HepG2 (cell line): ENCODE data around the gene RECK.

ENCODE experiments used
- ATF3 ChIP-seq: sonication (generic); formaldehyde crosslinking; IDR thresholded peaks from 2 replicates; pipeline ENCODE4 v1.4.0; 2020; ENCODE audit warnings: missing genetic modification reagents
- BRCA1 ChIP-seq: sonication (generic); formaldehyde crosslinking; IDR thresholded peaks from 2 replicates; pipeline ENCODE4 v1.4.0; 2020; ENCODE audit warnings: missing genetic modification reagents
- CHD4 ChIP-seq: fragments of 200-600 bp; sonication (generic); IDR thresholded peaks from 2 replicates; pipeline ENCODE4 v1.7.0; 2017; ENCODE audit warnings: mild to moderate bottlenecking, low read length, borderline replicate concordance
- FOSL2 ChIP-seq: sonication (generic); formaldehyde crosslinking; IDR thresholded peaks from 2 replicates; pipeline ENCODE4 v1.4.0; 2020; ENCODE audit warnings: missing genetic modification reagents
- FOXA1 ChIP-seq, 2 experiments: fragments of 450-650 bp in 1 of 2; sonication (generic) in 1 of 2; formaldehyde crosslinking in 1 of 2; IDR thresholded peaks; 2 replicates each; pipeline versions ENCODE4 v1.4.0 to v1.6.1; 2016 to 2020; ENCODE audit warnings: missing genetic modification reagents in 1 of 2
- MAFF ChIP-seq: IDR thresholded peaks from 2 replicates; pipeline ENCODE4 v1.6.1; 2011; ENCODE audit warnings: low read depth, low read length, improper control_type of control experiment
- MXI1 ChIP-seq: IDR thresholded peaks from 3 replicates; pipeline ENCODE4 v1.6.1; 2012; ENCODE audit warnings: low read depth, low read length, inconsistent platforms, borderline replicate concordance
- POLR2AphosphoS5 ChIP-seq: IDR thresholded peaks from 2 replicates; pipeline ENCODE4 v1.6.1; 2012; ENCODE audit warnings: low read depth, low read length

- TF ChIP-seq BRCA1 (CRISPR knock-in tag) = no peak
- no peak for TF ChIP-seq FOSL2 (CRISPR knock-in tag)
- TF ChIP-seq CHD4 = no peak
- no peak for TF ChIP-seq MXI1
- no peak for TF ChIP-seq ATF3 (CRISPR knock-in tag)
- no peak for TF ChIP-seq MAFF
- TF ChIP-seq FOXA1 (IDR thresholded peaks at IDR 0.05) = no peak
- no peak for TF ChIP-seq FOXA1 (CRISPR knock-in tag; IDR thresholded peaks at IDR 0.05)
- TF ChIP-seq POLR2AphosphoS5 = no peak
These were observed at the start of gene RECK for GRCh38 chr9:36036780-36037548.
